BJ (cell line): ENCODE measurements around the gene COBL. TPM values are rescaled to one million over a fixed set of nuclear protein-coding genes. Genes with fewer than 3 reads are reported as not detected.

ENCODE experiments used
- CTCF ChIA-PET: fragments of 350-600 bp; formaldehyde crosslinking; extraction: SDS; loops from one replicate; lab custom pipeline; 2021; ENCODE audit warnings: antibody characterized with exemption, inconsistent platforms; lab: Yijun Ruan, JAX
- POLR2A ChIA-PET: fragments of 300-600 bp; sonication (Branson Sonifier 250); formaldehyde crosslinking; extraction: SDS; loops from one replicate; lab custom pipeline; 2021; ENCODE audit warnings: antibody characterized with exemption; lab: Charles Lee
- DNase-seq: peaks from one replicate; pipeline ENCODE4 v3.0.0-alpha.2; 2011; ENCODE audit warnings: low read depth
- H3K27me3 ChIP-seq: 2 replicates; pipeline ENCODE4 v1.6.0; 2011; ENCODE audit warnings: low read length; ENCODE audit not compliant: control insufficient read depth, insufficient read depth
- H3K36me3 ChIP-seq: 2 replicates; pipeline ENCODE4 v1.5.1; 2011; ENCODE audit warnings: low read length; ENCODE audit not compliant: control insufficient read depth, insufficient read depth
- H3K4me3 ChIP-seq: 2 replicates; pipeline ENCODE4 v1.5.1; 2011; ENCODE audit warnings: low read depth, mild to moderate bottlenecking, control low read depth, low read length
- polyA plus RNA-seq: library from polyadenylated mRNA; depleted of rRNA; stranded (reverse); fragments of >200 nt; gene quantifications from 2 replicates; pipeline ENCODE4 v1.2.3, GENCODE V29; 2011
- TF ChIP-seq, protein P1 (sequence below): IDR thresholded peaks from 2 replicates; pipeline ENCODE4 v1.5.1; 2011; ENCODE audit warnings: low read depth, mild to moderate bottlenecking, control low read depth, inconsistent platforms, low read length, moderate library complexity; ENCODE audit not compliant: insufficient read depth

Gene COBL
- polyA plus RNA-seq, 1 experiment, result not detected

DNA sequence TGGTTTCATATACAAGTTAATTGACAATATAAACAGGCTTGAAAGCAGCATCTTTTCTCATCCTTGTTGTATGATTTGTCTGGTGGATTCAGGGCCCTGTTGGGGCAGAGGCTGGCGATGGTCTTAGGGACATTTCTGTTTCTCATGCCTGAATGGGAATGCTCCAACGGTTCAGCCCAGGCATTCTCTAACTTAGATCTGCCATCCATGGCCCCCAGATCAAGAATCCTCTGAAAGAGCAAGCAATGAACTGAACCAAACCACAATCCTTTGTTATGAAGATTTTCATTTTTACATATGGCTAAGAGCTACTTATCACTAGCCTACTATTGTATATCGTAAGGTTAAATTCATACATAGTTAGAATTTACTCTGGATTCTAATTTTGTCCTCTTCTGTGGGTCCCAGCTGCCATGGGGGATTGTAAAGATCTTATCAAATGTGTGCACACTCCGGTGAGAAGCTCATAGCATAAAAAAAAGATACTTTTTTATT is 163.9 kb downstream of the COBL start:
- CTCF ChIA-PET, result interaction anchor here (2.7 to 5.2 kb wide), 3 partner anchors 8 to 11 kb away, joined by 17 to 45 read pairs (median 21); no protein-coding TSS in a partner anchor
- TF ChIP-seq, protein P1, sequence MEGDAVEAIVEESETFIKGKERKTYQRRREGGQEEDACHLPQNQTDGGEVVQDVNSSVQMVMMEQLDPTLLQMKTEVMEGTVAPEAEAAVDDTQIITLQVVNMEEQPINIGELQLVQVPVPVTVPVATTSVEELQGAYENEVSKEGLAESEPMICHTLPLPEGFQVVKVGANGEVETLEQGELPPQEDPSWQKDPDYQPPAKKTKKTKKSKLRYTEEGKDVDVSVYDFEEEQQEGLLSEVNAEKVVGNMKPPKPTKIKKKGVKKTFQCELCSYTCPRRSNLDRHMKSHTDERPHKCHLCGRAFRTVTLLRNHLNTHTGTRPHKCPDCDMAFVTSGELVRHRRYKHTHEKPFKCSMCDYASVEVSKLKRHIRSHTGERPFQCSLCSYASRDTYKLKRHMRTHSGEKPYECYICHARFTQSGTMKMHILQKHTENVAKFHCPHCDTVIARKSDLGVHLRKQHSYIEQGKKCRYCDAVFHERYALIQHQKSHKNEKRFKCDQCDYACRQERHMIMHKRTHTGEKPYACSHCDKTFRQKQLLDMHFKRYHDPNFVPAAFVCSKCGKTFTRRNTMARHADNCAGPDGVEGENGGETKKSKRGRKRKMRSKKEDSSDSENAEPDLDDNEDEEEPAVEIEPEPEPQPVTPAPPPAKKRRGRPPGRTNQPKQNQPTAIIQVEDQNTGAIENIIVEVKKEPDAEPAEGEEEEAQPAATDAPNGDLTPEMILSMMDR, result no peak

DNA sequence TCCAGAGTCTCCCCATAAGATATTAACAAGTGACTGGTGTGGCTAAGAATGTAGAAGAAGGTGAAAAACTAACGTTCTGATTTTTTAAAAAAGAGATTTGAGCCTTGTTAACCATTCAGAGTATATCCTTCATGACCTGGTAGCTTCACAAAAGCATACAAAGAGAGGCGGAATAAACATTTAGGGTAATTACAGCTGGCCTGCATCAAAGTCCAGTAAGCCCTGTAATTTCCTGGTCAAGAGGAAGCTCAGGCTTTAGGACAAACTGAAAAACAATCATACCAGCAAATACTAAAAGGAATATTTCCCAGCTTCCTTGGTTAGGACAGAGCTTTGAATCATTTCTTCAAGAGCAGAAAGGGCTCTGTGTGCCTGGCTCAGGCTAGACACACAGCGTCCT is 165.2 kb downstream of the COBL start:
- Histone ChIP-seq H3K27me3 (no peaks in the 10 kb centered on the region; the same call in 1 of the 2 replicates), H3K4me3 (no peak overlapping the region), H3K36me3 (no peaks in the 10 kb centered on the region)
- no peak for DNase-seq
- ChIA-PET POLR2A (no interaction called here), CTCF (interaction anchor here (0.8 to 5.2 kb wide), 4 partner anchors 10 to 14 kb away, joined by 3 to 45 read pairs (median 19); no protein-coding TSS in a partner anchor)
- TF ChIP-seq, protein P1, result no peak

More for the DNA sequence above, 163.9 kb downstream of the COBL start:
- Histone ChIP-seq H3K36me3 (no peaks in the 10 kb centered on the region), H3K27me3 (no peaks in the 10 kb centered on the region; the same call in 1 of the 2 replicates), H3K4me3 (no peak overlapping the region)
- POLR2A ChIA-PET, result no interaction called here
- no peak for DNase-seq

DNA sequence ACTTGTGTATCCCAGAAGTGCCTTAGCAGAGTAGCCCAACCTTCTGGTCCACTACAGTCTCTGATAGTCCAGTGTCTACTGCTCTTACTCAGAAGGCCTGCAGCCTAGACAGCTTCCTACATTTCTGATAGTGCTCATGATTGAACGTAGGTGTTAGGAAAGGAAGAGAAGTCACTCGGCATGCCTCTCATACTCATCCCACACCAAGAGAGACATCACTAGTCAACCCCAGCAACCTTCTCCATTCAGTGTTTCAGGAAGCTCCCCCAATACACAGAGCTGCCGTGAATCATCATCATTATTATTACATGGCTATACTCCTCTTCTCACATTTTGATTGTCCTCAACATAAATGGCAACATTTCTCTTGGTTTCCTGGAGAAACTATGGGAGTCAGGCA is 166.4 kb downstream of the COBL start:
- POLR2A ChIA-PET, result no interaction called here

DNA sequence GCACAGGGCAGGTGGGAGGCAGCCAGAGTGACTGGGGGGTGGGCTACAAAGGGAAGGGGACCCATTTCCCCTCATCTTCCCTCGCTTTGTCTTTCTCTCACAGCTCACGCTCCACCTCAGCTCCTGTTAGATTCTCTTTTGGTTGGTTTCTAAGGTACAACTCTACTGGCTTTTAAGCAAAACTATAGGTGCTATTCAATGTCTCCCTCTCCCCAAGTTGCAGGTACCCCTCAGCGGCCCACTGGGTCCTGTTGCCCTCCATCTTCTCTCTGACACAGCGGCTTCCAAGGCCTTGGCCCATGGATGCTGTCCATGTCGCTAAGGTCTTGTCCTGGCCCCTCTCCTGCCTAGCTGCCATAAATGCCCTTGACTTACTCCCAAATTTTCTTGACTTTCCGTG is 168.4 kb downstream of the COBL start:
- no peak for DNase-seq
- H3K36me3 ChIP-seq, result no peaks in the 10 kb centered on the region
- ChIA-PET CTCF (interaction anchor here (0.8 kb wide), 1 partner anchor 13 kb away, joined by 4 read pairs; no protein-coding TSS in a partner anchor), POLR2A (no interaction called here)
- H3K27me3 ChIP-seq, result peaks cover 2% of the 10 kb centered on the region
- TF ChIP-seq, protein P1, result no peak
- no peak overlapping the region for H3K4me3 ChIP-seq

More for the DNA sequence above, 166.4 kb downstream of the COBL start:
- DNase-seq, result no peak
- TF ChIP-seq, protein P1, result no peak
- H3K36me3 ChIP-seq, result no peaks in the 10 kb centered on the region
- H3K4me3 ChIP-seq, result no peak overlapping the region
- CTCF ChIA-PET, result interaction anchor here (1.0 to 5.2 kb wide), 4 partner anchors 8 to 683 kb away, joined by 3 to 45 read pairs (median 5); no protein-coding TSS in a partner anchor
- no peaks in the 10 kb centered on the region; the same call in 1 of the 2 replicates for H3K27me3 ChIP-seq

DNA sequence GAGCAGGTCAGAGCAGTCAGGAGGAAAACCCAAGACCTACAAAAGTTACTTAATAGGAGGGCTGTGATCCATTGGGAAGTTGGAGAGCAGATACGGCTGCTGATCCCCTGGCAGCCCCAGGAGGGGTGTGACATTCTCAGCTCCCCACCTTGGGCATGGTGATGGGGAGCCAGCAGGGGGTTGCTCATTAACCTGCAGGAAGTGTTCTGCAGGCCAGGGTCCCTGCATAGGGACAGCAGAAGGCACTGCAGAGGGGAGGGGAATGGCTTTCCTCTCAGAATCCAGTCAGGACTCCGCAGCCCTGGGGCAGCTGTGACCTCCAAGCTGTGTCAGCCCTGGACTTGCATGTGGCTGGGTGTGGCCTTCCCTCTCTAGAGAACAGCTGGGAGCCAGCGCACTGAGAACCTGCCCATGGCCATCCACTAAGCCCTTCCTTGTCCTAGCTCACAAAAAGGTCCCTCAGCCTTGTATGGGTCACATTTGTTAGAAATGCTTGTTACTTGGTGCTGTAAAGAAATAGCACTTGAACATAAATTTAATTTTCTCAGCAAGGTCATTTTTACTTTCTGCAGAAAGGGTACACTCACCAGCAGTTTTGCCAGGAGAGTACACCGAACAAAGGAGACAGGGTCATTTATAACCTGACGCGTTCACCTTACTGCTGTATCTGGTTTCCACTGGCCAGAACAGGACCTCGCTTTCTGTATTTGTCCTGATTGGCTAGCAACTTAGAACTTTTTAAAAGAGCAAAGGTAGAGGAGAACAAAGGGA is 169.6 kb downstream of the COBL start:
- TF ChIP-seq, protein P1, result no peak
- no peak for DNase-seq
- Histone ChIP-seq H3K36me3 (no peaks in the 10 kb centered on the region), H3K4me3 (no peak overlapping the region), H3K27me3 (peaks cover 2% of the 10 kb centered on the region)
- POLR2A ChIA-PET, result no interaction called here
- CTCF ChIA-PET, result interaction anchor here (1.0 to 1.9 kb wide), 2 partner anchors 10 to 679 kb away, joined by 4 read pairs; no protein-coding TSS in a partner anchor
